NCI-H1694 treated with DMSO at 0.1 percent for 48 hours (cell line): ENCODE results near the gene ERP44.
"Not testable (repeated sequence)": the region's sequence is repeated elsewhere in the genome, so short reads cannot be mapped to it uniquely, and the experiment has no call there.

ENCODE experiments used
- DNase-seq: peaks from one replicate; lab custom pipeline; 2025; lab: John Stamatoyannopoulos, UW

The ERP44 gene

DNA sequence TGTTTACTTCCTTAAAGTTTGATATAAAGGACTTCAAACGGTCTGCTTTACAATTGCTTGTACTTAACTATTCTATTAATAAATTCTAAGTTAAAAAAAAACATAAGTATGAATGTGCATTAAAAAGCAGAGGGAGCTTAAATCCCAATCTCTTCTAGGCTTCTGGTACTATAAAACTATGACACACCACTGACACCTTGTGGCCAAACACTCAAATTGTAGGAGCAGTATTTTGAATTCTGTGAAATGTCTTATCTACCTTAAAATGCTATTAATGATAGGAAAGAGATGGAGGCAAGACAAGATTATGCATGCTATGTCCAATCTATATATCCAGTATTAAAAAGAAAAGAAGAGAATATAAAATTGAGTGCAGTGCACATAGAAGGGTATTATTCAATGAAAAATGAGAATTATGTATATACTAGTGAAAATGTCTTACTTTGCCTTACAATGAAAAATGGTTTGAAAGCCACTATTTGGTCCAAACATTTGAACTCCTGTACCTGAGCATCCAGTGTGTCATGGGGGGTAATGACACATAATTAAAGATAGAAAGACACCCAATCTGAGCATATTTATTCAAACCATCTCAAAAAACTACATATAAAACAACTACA, 87.6 kb downstream of the ERP44 start:
- DNase-seq: peak; percentile 44

DNA sequence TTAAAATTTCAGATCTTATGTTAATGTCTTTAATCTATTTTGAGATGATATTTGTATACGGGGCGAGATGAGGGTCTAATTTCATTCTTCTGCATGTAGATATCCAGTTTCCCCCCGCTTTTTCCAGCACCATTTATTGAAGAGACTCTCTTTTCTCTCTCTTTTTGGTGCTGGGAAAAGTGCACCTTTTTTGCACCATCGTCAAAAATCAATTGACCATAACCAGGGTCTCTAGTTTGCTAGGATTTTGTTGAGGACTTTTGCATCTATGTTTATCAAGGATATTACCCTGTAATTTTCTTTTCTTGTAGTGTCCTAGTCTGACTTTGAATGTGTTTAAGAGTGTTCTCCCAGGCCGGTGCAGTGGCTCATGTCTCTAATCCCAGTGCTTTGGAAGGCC, 99.0 kb downstream of the ERP44 start:
- DNase-seq: no peak

DNA sequence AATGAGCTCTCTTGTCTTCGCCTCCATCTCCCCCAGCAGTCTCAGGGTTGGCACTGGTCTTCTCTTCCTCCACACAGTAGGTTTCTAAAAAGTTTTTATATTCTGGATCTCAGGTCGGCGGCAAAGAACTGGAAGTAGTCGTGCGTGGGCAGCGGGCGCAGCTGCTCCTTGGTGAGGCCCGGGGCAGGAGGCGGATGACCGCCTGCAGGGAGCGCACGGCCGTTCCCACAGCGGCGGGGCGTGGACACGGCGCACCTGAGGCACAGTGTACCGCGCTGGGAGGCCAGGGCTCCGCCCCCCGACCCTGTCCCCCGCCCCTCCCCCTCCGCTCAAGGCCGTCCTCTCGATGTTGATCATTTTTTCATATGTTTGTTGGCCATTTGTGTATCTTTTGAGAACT, 99.9 kb downstream of the ERP44 start:
- no peak for DNase-seq

DNA sequence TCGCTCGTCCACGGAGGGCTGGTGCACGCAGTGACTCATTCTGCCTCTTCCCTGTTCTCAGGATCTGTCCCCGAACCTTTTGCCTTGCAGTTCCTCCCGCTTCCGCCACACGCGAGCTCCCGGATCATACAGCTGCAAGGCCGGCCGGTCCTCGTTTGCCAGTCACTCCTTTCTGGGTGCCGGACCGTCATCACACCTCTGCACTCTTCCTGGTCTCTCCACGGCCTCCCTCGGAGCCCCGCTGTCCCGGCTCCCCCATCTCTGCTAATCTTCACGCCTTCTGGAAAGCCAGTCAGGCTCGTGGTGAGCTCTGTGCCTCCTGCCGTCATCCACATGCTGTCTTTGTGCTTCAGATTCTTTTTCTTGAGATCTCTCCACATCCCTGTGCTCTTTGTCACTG, 100.5 kb downstream of the ERP44 start:
- no peak for DNase-seq

DNA sequence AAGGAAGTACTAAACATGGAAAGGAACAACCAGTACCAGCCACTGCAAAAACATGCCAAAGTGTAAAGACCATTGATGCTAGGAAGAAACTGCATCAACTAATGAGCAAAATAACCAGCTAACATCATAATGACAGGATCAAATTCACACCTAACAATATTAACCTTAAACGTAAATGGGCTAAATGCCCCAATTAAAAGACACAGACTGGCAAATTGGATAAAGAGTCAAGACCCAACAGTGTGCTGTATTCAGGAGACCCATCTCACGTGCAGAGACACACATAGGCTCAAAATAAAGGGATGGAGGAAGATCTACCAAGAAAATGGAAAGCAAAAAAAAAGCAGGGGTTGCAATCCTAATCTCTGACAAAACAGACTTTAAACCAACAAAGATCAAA, 108.3 kb downstream of the ERP44 start:
- DNase-seq: not testable (repeated sequence)

DNA sequence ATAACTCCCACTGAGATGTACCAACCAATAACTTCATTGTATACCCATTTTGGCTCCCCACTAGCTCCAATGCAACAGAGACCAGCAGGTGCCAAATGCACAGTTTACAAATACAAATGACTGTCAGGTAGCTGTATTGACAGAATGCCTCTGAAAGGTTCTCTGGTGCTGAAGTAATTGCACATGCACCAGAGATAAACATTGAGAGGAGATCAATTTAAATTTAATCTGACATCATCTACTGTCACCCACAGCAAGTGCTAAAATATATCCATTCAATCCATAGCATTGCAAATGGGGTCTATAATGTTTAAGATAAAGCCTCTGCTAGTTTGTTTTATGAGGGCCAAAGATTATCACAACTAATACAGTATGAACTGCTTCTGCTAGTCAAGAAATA, 112.2 kb downstream of the ERP44 start:
- no peak for DNase-seq

DNA sequence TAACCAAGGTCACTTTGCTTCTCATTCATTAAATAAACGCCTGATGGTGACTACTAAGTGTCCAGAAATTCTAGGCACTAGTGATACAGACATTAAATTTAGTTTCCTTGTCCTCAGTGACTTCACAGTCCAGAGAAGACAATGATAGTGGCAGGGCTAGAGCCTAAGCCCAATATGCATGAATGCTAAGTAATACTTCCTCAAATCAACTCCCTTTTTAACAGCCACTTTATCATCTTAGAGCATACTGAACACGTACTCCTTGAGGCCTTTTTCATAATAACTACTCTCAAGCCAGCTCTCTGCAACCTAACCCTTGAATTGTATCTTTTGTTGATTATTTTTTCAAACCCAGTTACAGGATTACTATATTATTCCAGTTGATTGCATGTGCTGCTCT, 118.2 kb downstream of the ERP44 start:
- no peak for DNase-seq

DNA sequence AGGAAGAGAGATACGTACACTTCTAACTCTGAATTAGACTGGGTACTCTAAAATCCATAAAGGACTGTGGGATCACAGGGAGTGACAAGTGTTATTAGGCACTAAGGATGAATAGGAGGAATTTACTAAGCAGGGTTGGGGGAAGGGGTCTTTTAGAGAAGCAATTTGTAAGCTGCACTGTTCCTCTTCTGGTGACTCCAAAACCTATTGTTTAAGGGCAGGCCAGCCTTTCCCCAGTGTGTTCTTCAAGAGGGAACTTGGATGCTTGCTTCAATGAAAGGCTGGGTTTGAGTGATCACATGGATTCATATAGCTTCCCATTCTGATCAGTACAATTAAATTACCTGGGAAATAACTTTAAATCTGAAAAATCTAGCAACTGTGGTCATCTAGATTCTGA, 120.6 kb downstream of the ERP44 start:
- DNase-seq: no peak

DNA sequence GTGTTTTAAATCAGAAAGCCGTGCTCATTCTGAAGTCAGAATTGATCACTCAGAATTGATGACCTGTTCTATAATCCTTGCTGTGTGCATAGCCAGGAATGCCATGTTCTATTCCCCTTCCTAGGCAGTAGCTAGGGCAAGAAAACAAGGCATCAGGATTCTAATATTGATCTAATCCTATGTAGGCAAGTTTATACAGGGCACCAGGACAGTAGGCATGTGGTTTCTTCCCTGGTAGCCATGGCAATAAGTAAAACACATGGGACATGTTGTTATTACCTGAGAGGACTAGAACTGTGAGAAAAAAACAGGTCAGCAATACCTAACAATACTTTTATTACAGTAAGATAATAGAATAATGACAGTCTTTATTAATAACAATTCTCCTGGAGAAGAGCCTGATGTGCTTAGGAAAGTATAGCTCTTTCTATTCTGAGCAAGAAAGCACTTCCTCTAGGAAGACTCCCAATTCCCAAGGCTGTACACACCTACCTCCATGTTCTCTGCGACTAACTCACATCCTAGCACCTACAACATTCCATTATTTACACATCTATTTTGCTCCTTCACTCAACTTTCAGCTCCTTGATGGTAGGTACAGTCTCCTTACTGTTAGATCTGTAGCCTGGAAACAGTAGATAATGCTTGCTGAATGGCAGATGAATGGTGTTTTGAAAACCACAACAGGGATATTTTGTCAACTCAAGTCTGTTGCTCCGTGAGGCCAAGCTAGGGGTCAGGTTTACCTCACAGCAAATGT, 121.6 kb downstream of the ERP44 start:
- DNase-seq: no peak

DNA sequence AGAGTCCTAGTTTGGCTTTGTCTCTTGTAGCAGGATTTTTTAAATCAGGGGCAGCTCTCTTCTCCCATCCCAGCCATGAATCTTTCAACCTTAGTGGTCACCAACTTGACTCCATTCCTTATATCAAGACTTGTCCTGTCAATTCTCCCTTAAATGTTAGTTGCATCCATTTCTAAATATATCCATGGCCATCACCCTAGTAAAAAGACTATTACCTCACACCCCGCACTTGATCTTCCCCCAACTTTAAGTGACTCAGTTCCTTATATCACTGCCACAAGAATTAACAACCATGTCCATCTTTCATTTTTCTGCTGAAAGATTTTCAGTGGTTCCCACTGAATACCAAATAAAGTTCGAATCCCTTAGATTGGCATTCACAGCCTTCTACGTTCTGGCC, 125.3 kb downstream of the ERP44 start:
- DNase-seq: no peak

DNA sequence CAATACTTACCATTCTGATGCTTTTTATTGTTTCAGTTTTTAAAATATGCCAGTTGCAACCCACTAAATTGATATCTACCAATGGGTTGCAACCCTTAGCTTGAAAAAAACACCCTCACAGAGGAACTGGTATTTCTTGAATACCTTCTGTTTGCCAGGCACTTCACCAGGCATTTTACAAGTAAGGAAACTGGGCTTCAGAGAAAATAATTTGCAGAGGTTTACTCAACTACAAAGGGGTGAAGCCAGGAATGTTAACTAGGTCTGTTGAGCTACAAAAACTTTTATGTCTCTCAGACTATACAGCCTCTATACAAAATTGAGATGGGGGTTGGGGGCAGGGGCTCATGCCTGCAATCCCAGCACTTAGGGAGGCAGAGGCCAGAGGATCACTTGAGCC, 127.4 kb downstream of the ERP44 start:
- no peak for DNase-seq

DNA sequence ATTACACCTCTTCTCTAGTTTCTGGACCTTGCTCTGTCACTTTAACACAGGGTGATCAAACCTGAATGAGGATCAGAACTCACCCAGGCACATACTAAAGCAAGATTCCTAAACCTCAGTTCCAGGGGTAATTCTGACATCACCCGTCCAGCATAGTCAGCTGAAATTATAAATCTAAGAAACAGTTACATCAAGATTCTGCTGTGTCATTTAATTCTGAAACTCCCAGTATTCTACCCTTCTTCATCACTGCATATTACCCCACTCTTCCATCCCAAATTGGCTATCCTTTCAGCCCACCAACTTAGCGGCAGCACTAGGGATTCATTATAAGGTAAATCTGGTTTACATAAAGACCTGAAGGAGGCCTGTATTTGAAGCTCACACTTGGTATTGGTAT, 128.3 kb downstream of the ERP44 start:
- no peak for DNase-seq

DNA sequence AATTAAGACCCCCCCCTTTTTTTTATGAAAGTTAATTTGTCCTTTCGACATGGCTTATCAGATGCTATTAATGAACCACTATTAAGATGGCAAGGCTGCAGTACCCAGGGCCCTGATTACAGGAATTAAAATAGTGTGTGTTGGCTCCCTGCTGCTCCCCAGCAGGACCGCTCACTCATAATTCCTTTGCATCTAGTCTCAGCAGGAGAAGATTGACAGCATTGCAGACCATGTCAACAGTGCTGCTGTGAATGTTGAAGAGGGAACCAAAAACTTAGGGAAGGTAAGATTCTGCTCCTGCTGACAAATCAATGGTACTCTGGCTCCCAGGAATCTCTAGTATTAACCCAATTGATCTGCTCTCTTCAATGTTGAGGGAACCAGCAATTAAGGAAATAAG, 131.3 kb downstream of the ERP44 start:
- DNase-seq: no peak

DNA sequence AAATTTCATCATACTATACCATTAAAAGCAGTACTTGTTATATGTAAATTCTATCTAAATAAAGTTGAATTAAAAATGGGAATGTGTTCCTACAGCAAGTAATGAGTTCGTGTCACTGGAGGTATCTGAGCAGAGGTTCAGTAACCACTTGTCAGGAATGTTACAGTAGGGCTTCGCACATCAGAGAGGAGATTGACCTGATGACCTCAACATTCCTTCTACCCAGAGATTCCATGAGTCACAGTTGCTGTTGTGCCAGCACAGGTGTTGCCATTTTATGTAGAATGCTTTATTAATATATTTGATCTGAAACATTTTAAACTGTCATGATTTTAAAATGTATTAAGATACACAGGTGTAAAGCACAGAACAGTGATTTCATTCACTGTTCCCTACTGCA, 132.1 kb downstream of the ERP44 start:
- no peak for DNase-seq

DNA sequence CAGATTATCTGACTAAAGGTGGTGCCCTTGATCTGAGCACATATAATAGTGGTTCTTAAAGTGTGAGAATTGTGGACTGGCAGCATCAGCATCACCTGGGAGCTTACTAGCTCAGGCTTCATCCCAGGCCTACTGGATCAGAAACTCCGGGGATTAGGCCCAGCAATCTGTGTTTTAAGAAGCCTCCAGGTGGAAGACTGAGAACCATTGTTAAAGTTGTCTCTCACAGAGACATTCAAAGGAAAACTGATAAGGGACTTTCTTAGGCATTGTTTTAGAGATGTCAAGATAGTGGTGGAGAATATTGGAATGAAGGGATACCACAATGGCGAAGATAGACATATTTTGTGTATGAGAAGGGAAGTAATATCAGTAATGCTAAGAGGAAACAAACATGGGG, 132.8 kb downstream of the ERP44 start:
- no peak for DNase-seq

DNA sequence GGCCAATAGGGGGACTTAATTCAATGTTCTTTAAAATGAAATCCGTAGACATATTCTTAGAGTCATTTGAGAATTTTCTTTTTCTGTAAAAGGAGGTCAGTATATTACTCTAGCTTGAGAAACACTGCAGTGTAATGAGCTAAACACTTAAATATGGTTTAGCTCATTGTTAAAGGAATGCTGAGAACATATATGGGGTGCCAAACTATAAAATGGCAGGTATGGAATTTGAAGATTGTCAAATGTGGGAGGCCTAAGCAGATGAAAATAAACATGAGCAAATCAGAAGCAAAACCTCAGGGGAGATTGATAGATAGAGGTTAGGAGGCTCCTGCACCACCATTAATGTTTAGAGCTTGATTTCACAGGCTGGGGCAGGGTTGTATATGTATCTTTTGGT, 134.5 kb downstream of the ERP44 start:
- no peak for DNase-seq

DNA sequence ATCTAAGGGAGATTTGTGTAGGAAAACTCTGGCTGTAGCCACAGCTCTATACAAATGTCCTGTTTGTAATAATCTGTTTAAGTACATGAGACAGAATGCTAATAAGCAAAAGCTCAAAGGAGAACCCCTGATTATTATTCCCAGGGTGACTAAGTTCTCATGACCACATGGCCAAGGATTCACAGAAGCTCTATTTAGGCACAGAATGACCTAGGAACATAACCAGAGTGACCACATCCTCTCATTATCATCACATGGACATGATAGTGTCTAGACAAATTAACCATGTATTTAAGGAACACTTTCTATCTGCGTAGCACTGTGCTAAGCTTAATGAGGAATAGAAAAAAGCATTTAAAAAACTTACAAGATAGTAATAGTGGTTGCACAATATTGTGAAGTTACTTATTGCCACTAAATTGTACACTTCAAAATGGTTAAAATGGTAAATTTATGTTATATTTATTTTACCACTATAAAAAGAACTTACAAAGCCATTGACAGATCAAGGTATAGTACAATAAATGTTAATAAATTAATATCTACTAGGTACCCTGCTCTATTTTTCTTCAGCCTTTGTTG, 136.0 kb downstream of the ERP44 start:
- no peak for DNase-seq

DNA sequence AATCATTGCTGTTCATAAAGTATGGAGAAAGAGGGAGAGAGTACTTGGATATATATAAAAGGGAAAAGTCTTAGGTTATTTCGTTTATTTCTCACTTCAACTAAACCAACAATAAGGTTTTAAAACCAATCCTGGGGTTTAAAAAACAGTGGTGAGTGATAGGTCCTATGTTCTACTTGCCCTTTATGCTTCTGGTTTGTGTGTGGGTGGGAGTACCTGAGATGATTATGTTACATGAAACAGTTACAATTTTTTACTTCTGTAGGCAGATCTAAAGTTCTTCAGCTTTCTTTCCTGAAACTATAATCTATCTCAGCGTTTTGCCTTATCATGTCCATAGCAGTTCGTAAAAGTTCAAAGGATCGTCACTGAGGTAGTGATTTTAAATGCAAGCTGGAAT, 143.2 kb downstream of the ERP44 start:
- no peak for DNase-seq

DNA sequence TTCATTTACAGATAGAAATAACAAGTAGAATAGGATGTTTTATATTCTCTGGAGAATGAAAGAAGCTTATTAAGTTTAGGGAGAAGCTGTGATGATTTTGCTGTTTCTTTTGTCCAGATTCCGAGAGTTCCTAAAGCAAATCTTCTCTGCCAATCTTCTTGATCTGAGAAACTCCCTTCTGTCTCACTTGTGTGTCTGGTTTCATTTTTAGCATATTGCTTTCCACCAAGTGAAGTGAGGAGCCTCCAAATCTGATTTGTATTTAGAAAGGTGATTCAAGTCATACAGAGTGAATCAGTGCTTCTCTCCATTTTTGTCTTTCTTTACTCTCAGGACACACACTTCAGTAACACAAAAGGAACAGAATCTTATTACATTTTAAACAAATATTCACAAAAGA, 144.0 kb downstream of the ERP44 start:
- DNase-seq: no peak

DNA sequence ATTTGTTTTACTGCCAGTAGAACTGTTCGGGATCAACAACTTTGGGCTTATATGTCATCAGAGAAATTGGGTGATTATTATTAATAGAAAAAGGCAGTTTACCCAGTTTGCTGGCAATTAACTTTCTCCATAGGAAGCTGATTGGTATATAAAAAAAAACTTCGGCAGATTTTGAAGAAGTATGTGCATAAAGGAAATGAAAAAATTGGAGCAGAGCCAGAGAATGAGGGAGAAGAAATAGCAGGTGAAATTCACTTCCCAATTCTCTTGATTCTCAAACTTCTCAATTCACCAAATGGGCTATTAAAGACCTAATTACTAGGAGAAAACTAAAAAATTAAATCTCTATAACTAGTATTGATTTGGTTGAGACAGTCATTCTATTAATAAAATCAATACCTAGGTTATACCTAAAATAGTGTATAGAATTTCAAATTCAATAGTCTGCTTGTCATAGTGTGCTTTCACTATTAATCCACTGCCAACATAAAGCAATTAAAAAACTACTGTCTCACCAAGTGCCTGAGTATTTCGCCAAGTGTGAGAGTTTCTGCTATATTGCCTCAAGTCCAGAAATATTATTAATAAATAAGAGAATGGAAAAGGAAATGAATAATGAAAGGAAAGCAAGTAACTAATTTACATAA, 144.8 kb downstream of the ERP44 start:
- DNase-seq: no peak

DNA sequence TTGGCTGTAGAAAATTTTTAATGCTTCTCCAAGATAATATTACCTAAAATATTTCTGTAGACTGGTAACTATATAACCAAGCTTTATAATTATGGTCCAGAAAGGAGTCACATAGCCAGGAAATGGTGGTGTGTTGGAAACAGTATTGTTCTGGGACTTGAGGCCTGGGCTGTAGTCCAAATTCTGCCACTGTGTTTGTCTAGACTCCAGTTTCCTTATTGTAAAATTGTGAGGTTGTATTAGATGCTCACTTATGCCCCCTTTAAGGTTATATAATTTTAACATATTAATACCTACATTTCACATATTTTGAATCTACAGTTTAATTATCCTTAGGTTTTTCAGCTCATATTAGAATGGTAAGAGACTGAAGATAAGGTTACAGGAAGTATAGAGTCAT, 149.9 kb downstream of the ERP44 start:
- DNase-seq: no peak

DNA sequence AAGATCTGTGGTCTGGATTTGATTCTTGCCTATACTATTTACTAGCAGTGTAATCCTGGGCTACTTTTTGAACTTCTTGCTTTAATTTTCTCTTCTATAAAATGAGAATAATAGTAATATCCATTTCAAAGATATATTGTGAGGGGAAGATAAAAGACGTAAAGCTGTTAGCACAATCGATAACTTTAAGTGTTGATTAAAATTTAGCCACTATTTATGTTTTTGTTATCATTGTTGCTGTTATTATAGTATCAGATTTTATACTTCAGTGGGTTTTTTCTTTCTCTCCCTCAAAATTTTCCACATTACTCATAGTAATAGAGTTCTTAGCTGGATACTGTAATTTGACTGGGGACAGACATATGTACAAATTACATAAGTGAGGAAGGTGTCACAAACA, 150.3 kb downstream of the ERP44 start:
- DNase-seq: no peak

DNA sequence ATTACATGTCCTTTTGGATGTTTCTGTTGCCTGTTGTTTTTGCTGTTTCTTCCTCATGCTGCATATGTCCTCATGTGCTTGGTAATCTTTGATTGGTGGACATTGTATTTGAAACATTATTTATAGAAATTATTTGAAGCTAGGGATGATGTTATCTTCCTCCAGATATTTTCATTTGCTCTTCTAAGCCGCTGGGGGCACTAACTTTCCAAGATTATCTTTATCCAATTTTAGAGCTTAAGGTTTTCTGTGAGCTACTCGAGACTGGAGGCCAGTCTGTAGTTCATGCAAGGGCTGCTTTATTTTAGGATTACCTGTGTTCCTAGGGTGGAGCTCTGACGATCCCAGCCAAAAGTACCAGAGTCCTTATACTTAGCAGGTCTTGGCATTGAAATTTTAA, 151.4 kb downstream of the ERP44 start:
- DNase-seq: no peak
